Measurements from ENCODE around the gene LRIG1.
"Not testable (repeated sequence)": the region's sequence is repeated elsewhere in the genome, so short reads cannot be mapped to it uniquely, and the experiment has no call there.

LRIG1 gene

GRCh38 chr3:66421893-66422292 is 78.9 kb downstream of the LRIG1 start:
- not testable (repeated sequence) for DNase-seq (ENCODE audit: low read depth in 2 of 2)

DNA sequence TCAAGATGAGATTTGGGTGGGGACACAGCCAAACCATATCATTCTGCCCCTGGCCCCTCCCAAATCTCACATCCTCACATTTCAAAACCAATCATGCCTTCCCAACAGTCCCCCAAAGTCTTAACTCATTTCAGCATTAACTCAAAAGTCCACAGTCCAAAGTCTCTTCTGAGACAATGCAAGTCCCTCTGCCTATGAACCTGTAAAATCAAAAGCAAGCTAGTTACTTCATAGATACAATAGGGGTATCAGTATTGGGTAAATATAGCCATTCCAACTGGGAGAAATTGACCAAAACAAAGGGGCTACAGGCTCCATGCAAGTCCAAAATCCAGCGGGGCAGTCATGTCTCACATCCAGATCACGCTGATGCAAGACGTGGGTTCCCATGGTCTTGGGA is 79.7 kb downstream of the LRIG1 start:
- DNase-seq (ENCODE audit: low read depth in 2 of 2), result not testable (repeated sequence)

DNA sequence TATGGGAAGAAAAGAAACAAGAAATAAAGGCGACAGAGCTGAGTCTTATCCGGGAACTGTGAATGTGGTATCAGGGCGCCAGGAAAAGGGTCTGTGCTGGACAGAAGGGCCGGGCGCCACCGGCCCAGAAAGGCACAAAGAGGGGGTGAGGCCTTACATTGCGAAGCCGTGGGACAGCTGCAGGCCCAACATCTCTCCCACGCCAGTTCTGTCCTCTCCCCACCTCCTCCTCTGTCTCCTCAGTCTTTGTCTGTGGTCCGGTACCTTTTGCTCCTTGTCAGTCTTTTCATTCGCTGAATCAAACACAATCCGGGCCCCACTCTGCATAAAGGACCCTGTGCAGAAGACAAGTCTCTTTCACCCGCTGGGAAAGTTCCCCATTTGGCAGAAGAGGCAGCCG is 81.8 kb downstream of the LRIG1 start:
- DNase-seq (ENCODE audit: low read depth in 2 of 2), result no peak

DNA sequence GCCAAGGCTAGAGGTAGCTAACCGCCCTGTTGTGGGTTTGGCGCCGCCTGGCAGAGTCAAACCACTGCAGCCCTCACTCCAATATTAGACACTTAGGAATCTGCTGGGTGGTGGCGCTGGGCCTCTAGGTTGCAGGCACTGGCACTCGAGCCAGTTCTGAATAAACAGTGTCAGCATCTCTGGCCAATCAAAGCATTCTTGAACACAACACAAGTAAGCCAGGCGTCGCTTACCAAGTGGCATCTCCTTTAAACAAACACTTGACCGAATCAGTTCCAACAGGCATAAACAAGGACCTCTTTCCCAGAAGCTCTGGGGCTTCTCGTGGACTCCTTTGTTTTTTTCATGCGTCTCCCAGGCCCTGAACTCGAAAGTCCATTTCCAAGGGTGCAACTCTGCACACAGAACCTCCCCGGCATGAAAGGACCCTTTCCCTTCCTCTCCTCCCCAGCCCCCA is 82.3 kb downstream of the LRIG1 start:
- DNase-seq (ENCODE audit: low read depth in 2 of 2), result no peak

DNA sequence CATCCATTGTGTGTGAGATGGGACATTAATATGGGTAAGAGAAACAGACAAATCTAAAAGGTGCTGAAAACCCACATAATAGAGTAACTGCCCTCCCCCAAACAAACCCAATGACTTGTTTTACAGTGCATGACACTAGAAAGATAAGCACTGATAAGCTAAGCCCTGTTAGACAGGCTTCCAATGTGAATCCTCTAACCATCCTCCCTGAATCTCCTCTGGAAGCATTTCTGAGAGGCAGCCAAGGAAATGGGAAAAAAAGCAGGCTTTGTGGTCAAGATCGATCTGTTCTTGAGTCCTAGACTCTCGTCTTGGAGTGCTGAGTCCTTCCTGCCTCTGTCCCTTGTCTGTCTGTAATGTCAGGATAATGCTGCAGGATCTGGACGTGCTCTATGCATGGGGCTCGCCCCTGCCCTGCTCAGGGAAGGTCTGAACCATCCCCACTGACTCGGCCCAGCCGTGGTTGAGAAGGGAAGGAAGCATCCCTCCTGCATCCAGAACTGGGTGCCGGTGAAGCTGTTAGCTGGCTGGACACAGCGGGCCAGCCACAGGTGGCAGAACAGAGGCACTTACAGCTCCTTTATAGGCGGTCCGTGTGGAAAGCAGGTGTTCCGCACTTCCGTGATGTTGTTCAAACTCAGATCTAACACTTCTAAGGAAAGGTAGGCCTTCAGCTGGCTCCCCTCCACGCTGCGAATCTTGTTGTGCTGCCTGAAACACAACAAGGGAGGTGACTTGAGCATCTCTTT is 84.1 kb downstream of the LRIG1 start:
- no peak for DNase-seq (ENCODE audit: low read depth in 2 of 2)

DNA sequence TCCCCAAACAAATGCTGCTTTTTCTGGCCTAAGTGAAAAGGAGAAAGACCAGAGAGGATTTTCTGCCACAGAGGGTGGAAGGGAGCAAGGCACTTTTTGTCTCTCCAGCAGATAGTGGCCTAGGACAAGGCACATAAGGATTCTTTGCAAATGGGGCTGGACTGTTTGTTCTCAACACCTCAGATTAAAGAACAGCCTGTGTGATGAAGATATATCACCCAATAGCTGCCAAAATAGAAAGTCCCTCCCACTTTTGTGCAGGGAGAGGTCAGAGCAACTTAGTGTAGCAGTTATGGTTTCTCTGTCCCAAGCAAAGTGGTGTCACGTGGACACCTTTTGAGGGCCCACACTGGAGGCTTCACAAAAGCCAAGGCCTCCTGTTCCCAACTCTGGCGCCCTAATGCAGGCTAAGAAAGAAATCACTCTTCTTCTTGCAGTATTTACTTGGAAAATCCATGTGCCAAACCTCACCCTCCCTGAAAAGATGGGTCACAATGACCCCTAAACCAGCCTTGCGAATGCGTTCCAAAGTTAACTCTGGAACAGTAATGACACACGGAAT is 84.9 kb downstream of the LRIG1 start:
- no peak for DNase-seq (ENCODE audit: low read depth in 2 of 2)

- DNase-seq (ENCODE audit: low read depth in 2 of 2), result no peak
Measured at GRCh38 chr3:66414846-66415245, 86.0 kb downstream of the LRIG1 start.

GRCh38 chr3:66413151-66413751 is 87.6 kb downstream of the LRIG1 start:
- DNase-seq (ENCODE audit: low read depth in 2 of 2), result no peak

GRCh38 chr3:66411961-66412887 is 88.6 kb downstream of the LRIG1 start:
- DNase-seq (ENCODE audit: low read depth in 2 of 2), result no peak

- DNase-seq (ENCODE audit: low read depth in 2 of 2), result no peak
Measured at GRCh38 chr3:66411474-66411873, 89.3 kb downstream of the LRIG1 start.

- no peak for DNase-seq (ENCODE audit: low read depth in 2 of 2)
Measured at GRCh38 chr3:66410976-66411375, 89.8 kb downstream of the LRIG1 start.

- DNase-seq (ENCODE audit: low read depth in 2 of 2), result no peak
Measured at GRCh38 chr3:66409771-66410754, 90.8 kb downstream of the LRIG1 start.

DNA sequence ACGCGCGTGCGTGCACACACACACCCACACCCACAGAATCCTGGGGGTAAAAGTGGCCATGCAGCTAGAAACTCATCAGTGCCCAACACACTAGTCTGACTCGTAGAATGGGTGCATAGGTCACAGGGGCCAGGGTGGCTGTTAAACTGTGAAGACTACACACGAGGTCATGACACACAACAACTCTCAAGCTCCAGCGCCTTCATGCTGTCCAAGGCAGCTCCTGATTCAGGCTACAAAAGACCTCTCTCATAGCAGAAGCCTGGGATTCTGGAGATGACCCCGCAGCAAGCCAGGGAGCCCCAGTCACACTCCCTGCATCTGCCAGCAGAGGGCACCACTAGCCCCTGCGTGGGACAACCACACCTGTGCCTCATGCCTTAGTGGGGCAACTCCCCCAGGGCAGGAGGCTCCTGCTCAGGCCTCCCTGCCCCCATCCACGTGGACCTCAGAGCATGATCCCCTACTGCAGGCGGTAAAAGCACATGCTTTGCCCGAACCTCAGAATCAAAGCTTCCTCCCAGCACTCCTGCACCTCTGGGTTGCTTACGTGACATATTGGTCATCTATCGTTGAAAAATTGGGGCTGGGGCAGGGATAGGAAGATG is 93.1 kb downstream of the LRIG1 start:
- peak; percentile 70 to 72 for DNase-seq (ENCODE audit: low read depth in 2 of 2)

GRCh38 chr3:66406831-66407610 is 93.8 kb downstream of the LRIG1 start:
- DNase-seq (ENCODE audit: low read depth in 2 of 2), result no peak

GRCh38 chr3:66406163-66406562 is 94.7 kb downstream of the LRIG1 start:
- DNase-seq (ENCODE audit: low read depth in 2 of 2), result no peak

DNA sequence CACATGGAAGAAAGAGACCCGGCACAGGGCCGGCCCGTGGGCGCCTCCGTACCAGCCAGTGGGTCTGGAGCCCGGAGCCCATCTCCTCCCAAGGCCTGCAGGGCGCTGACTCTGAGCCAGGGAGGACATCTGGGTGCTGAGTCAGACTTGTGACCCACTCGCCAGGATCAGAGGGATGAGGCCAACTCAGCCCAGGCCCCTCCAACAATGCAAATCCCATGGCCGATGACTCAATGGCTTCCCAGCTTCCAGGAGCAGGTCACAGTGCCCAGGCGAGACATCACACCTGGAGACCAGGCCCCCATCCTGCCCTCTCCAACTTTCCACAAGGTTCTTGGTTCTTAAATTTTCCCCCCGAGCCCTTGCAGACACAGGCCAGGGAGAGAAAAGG is 95.1 kb downstream of the LRIG1 start:
- DNase-seq (ENCODE audit: low read depth in 2 of 2), result no peak

GRCh38 chr3:66404903-66405700 is 95.7 kb downstream of the LRIG1 start:
- DNase-seq (ENCODE audit: low read depth in 2 of 2), result no peak

GRCh38 chr3:66404197-66404596 is 96.6 kb downstream of the LRIG1 start:
- no peak for DNase-seq (ENCODE audit: low read depth in 2 of 2)
